Activated CD8-positive, alpha-beta T cell treated with anti-CD3 and anti-CD28 coated beads, Interleukin-2, amount 10 ng/mL, durations not matched to agents 7 days and 5 days (primary cell): ENCODE measurements around the gene NUDT3. TPM values are rescaled to one million over a fixed set of nuclear protein-coding genes. Genes with fewer than 3 reads are reported as not detected.

ENCODE experiments used
- ATAC-seq: fragments of 150-1000 bp; cut with Tn5 transposase; one replicate; pipeline ENCODE4 v1.10.0; 2021; ENCODE audit warnings: moderate library complexity
- CTCF ChIA-PET: fragments of 350-600 bp; sonication (Branson Sonifier 250); formaldehyde crosslinking; loops from one replicate; lab custom pipeline; 2021; ENCODE audit warnings: antibody characterized with exemption; lab: Charles Lee
- POLR2A ChIA-PET: fragments of 350-600 bp; sonication (Branson Sonifier 250); formaldehyde crosslinking; loops from one replicate; lab custom pipeline; 2021; ENCODE audit warnings: antibody characterized with exemption; lab: Charles Lee
- DNase-seq: peaks from one replicate; pipeline ENCODE4 v3.0.0-alpha.2; 2020
- H3K27ac Mint-ChIP-seq: one replicate; pipeline ENCODE4 v1.8.0; 2021; ENCODE audit warnings: mild to moderate bottlenecking, mixed read lengths
- H3K27me3 Mint-ChIP-seq: one replicate; pipeline ENCODE4 v1.8.0; 2021; ENCODE audit warnings: low read depth, mixed read lengths
- H3K36me3 Mint-ChIP-seq: one replicate; pipeline ENCODE4 v1.8.0; 2021; ENCODE audit warnings: low read depth, mixed read lengths
- H3K4me1 Mint-ChIP-seq: one replicate; pipeline ENCODE4 v1.8.0; 2021; ENCODE audit warnings: low read depth, mixed read lengths
- H3K4me3 Mint-ChIP-seq: one replicate; pipeline ENCODE4 v1.8.0; 2021; ENCODE audit warnings: mild to moderate bottlenecking, mixed read lengths
- H3K9me3 Mint-ChIP-seq: one replicate; pipeline ENCODE4 v1.8.0; 2022; ENCODE audit warnings: mixed read lengths; ENCODE audit not compliant: insufficient read depth
- total RNA-seq, 2 experiments: library from RNA; stranded (reverse); gene quantifications; one replicate each; pipeline ENCODE4 v1.2.3, GENCODE V29; 2021

Gene NUDT3
- total RNA-seq: 10 to 100 TPM; 13.1 to 13.8 TPM

GRCh38 chr6:34392497-34393190, at the start of gene NUDT3:
Gene NUDT3 (minus strand): TSS chr6:34392669. CDS start chr6:34392362, 307 bp downstream.
- ATAC-seq (peak; percentile 96), DNase-seq (peak; percentile 96)
- Mint-ChIP-seq H3K27me3 (no peaks in the 10 kb centered on the region), H3K9me3 (peaks cover 4% of the 10 kb centered on the region), H3K27ac (peak within 1 kb of the TSS; percentile 89), H3K36me3 (peaks cover 3% of the 10 kb centered on the region), H3K4me1 (peaks cover 12% of the 10 kb centered on the region), H3K4me3 (peak within 1 kb of the TSS; percentile 58)
- ChIA-PET CTCF (interaction anchor here (1.0 to 4.8 kb wide), 5 partner anchors 22 to 156 kb away, joined by 3 to 46 read pairs (median 6); partner anchors contain the start of genes HMGA1 and SMIM29), POLR2A (interaction anchor here (0.7 to 2.1 kb wide), 4 partner anchors 22 to 98 kb away, joined by 3 to 6 read pairs (median 3); no protein-coding TSS in a partner anchor)

DNA sequence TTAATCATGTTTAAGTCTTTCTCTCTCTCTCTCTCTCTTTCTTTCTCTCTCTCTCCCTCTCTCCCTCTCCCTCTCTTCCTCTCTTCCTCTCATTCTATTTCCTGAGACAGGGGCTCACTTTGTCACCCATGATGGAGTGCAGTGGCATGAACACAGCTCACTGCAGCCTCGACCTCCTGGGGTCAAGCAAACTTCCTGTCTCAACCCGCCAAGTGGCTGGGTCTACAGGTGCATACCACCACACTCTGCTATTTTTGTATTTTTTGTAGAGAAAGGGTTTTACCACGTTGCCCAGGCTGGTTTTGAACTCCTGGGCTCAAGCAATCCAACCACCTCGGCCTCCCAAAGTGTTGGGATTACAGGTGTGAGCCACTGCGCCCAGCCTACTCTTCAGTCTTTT, 49.1 kb upstream of the NUDT3 start:
- POLR2A ChIA-PET: no interaction called here
- Mint-ChIP-seq H3K4me3 (no peak overlapping the region), H3K36me3 (no peaks in the 10 kb centered on the region), H3K4me1 (peaks cover 2% of the 10 kb centered on the region), H3K27me3 (peaks cover 4% of the 10 kb centered on the region), H3K9me3 (no peaks in the 10 kb centered on the region), H3K27ac (no peak overlapping the region)
- CTCF ChIA-PET: interaction anchor here (1.7 kb wide), 1 partner anchor 19 kb away, joined by 4 read pairs; no protein-coding TSS in a partner anchor
- no peak for DNase-seq
- no peak for ATAC-seq

DNA sequence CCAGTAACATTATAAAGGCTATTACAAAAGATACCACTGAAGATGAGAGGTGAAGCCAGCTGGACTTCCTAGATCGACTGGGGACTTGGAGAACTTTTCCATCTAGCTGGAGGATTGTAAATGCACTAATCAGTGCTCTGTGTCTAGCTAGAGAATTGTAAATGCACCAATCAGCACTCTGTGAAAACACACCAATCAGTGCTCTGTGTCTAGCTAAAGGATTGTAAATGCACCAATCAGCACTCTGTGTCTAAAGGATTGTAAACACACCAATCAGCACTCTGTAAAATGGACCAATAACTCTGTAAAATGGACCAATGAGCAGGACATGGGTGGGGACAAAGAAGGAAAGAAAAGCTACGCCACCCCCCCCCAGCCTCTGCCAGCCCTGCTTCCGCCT, 47.0 kb upstream of the NUDT3 start:
- POLR2A ChIA-PET: no interaction called here
- no peaks in the 10 kb centered on the region for H3K36me3 Mint-ChIP-seq
- CTCF ChIA-PET: interaction anchor here (0.8 to 1.6 kb wide), 2 partner anchors 22 to 24 kb away, joined by 3 read pairs; no protein-coding TSS in a partner anchor

GRCh38 chr6:34438705-34439104, 46.2 kb upstream of the NUDT3 start:
- Mint-ChIP-seq H3K36me3 (no peaks in the 10 kb centered on the region), H3K4me1 (peaks cover 2% of the 10 kb centered on the region), H3K9me3 (no peaks in the 10 kb centered on the region), H3K4me3 (no peak overlapping the region), H3K27ac (no peak overlapping the region), H3K27me3 (no peaks in the 10 kb centered on the region)
- ATAC-seq (no peak), DNase-seq (no peak)
- POLR2A ChIA-PET: no interaction called here
- CTCF ChIA-PET: interaction anchor here (1.6 kb wide), 1 partner anchor 23 kb away, joined by 3 read pairs; no protein-coding TSS in a partner anchor

More for the DNA sequence above, 47.0 kb upstream of the NUDT3 start:
- DNase-seq: no peak
- Mint-ChIP-seq H3K4me3 (no peak overlapping the region), H3K27ac (no peak overlapping the region), H3K4me1 (peaks cover 2% of the 10 kb centered on the region), H3K9me3 (no peaks in the 10 kb centered on the region), H3K27me3 (no peaks in the 10 kb centered on the region)
- no peak for ATAC-seq

DNA sequence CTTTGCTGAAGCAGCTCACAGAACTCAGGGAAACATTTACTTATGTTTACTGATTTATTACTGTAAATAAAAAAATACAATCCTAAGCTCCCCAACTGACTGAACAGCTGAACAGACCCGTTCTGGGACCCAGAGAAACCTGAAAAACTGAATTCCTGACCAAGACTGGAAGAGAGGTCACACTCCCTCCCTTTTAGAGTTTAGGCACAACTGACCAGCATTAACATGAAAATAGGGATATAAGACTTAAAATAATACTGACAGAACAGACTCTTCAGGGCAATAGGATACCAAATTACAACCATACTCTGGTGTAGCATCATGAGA, 45.1 kb upstream of the NUDT3 start:
- ChIA-PET POLR2A (no interaction called here), CTCF (no interaction called here)
- DNase-seq (no peak), ATAC-seq (no peak)
- H3K9me3 Mint-ChIP-seq: no peaks in the 10 kb centered on the region
- H3K4me1 Mint-ChIP-seq: peaks cover 2% of the 10 kb centered on the region
- no peaks in the 10 kb centered on the region for H3K27me3 Mint-ChIP-seq
- no peak overlapping the region for H3K4me3 Mint-ChIP-seq
- H3K36me3 Mint-ChIP-seq: no peaks in the 10 kb centered on the region
- H3K27ac Mint-ChIP-seq: no peak overlapping the region

- DNase-seq: no peak
- no peaks in the 10 kb centered on the region for H3K27me3 Mint-ChIP-seq
- ATAC-seq: no peak
- ChIA-PET CTCF (no interaction called here), POLR2A (interaction anchor here (1.0 kb wide), 1 partner anchor 11 kb away, joined by 6 read pairs; the partner anchor contains the start of gene RPS10)
- no peaks in the 10 kb centered on the region for H3K9me3 Mint-ChIP-seq
- no peaks in the 10 kb centered on the region for H3K36me3 Mint-ChIP-seq
- H3K4me1 Mint-ChIP-seq: peaks cover 2% of the 10 kb centered on the region
- H3K27ac Mint-ChIP-seq: no peak overlapping the region
- no peak overlapping the region for H3K4me3 Mint-ChIP-seq
Observed at GRCh38 chr6:34436803-34437643, 44.6 kb upstream of the NUDT3 start.

DNA sequence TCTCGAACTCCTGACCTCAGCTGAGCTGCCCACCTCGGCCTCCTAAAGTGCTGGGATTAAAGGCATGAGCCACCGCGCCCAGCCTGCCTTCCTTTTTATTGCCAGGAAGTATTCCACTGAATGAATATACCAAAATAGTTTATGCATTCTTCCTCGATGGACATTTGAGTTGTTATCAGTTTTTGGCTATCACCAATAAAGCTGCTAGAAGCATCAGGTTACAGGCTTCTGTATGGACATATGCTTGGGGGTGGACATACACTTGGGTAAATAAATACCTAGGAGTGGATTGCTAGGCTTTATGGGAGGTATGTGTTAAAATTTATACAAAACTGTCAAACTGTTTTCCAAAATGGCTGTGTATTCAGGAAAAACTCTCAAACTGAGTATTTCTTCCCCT, 43.4 kb upstream of the NUDT3 start:
- ChIA-PET CTCF (no interaction called here), POLR2A (interaction anchor here (1.0 kb wide), 1 partner anchor 10 kb away, joined by 6 read pairs; the partner anchor contains the start of gene RPS10)
- no peak for DNase-seq
- no peaks in the 10 kb centered on the region for H3K36me3 Mint-ChIP-seq
- no peak for ATAC-seq
- no peak overlapping the region for H3K4me3 Mint-ChIP-seq
- H3K4me1 Mint-ChIP-seq: no peaks in the 10 kb centered on the region
- H3K27me3 Mint-ChIP-seq: peaks cover 4% of the 10 kb centered on the region
- H3K9me3 Mint-ChIP-seq: no peaks in the 10 kb centered on the region
- no peak overlapping the region for H3K27ac Mint-ChIP-seq

GRCh38 chr6:34425498-34426410, 33.3 kb upstream of the NUDT3 start, which contains the start of gene RPS10:
Gene RPS10 (minus strand): TSS chr6:34426069. CDS start chr6:34425221, 848 bp downstream.
- peaks cover 8% of the 10 kb centered on the region for H3K27me3 Mint-ChIP-seq
- H3K4me3 Mint-ChIP-seq: peak within 1 kb of the TSS; percentile 99
- peak within 1 kb of the TSS; percentile 98 for H3K27ac Mint-ChIP-seq
- ChIA-PET CTCF (interaction anchor here (1.0 to 6.4 kb wide), 6 partner anchors 10 to 270 kb away, joined by 3 to 39 read pairs (median 4); partner anchors contain the start of gene SMIM29), POLR2A (interaction anchor here (0.6 to 2.7 kb wide), 16 partner anchors 11 to 637 kb away, joined by 3 to 16 read pairs (median 4); partner anchors contain the start of genes BLTP3A, HMGA1, LEMD2 and SMIM29)
- H3K4me1 Mint-ChIP-seq: peaks cover 35% of the 10 kb centered on the region
- peaks cover 43% of the 10 kb centered on the region for H3K36me3 Mint-ChIP-seq
- no peaks in the 10 kb centered on the region for H3K9me3 Mint-ChIP-seq
- peak; percentile 91 for DNase-seq
- ATAC-seq: peak; percentile 95

DNA sequence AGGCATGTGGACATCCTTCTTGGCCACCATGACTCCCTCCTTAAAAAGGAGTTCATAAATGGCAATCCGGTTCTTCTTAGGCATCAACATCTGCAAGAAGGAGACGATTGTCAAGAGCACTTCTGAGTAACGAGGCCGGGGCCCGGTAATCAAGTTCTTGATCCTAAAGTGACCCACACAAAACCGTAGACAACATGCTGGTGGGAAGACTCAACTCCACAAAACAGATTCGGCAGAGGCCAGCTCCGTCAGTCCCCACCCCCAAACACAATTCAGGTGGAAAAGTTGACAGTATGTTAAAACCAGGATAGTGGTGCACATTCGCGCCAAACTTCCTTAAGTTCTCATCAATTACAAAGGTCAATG, 32.6 kb upstream of the NUDT3 start:
- DNase-seq: peak; percentile 32
- no peaks in the 10 kb centered on the region for H3K9me3 Mint-ChIP-seq
- ATAC-seq: peak; percentile 4
- H3K4me3 Mint-ChIP-seq: peak overlapping the region; percentile 99
- ChIA-PET CTCF (interaction anchor here (1.5 to 6.4 kb wide), 3 partner anchors 10 to 229 kb away, joined by 4 to 39 read pairs (median 26); partner anchors contain the start of gene SMIM29), POLR2A (interaction anchor here (0.6 to 2.7 kb wide), 8 partner anchors 10 to 366 kb away, joined by 3 to 16 read pairs (median 4); partner anchors contain the start of genes BLTP3A, HMGA1 and SMIM29)
- peaks cover 46% of the 10 kb centered on the region for H3K36me3 Mint-ChIP-seq
- peaks cover 5% of the 10 kb centered on the region for H3K27me3 Mint-ChIP-seq
- H3K27ac Mint-ChIP-seq: peak overlapping the region; percentile 98
- H3K4me1 Mint-ChIP-seq: peaks cover 39% of the 10 kb centered on the region

- POLR2A ChIA-PET: interaction anchor here (0.6 to 2.7 kb wide), 7 partner anchors 10 to 367 kb away, joined by 3 to 16 read pairs (median 4); partner anchors contain the start of genes BLTP3A, HMGA1 and SMIM29
- H3K27ac Mint-ChIP-seq: peak overlapping the region; percentile 98
- peaks cover 2% of the 10 kb centered on the region for H3K27me3 Mint-ChIP-seq
- peak overlapping the region; percentile 99 for H3K4me3 Mint-ChIP-seq
- H3K9me3 Mint-ChIP-seq: no peaks in the 10 kb centered on the region
- H3K36me3 Mint-ChIP-seq: peaks cover 51% of the 10 kb centered on the region
- CTCF ChIA-PET: interaction anchor here (0.6 to 6.4 kb wide), 5 partner anchors 9 to 388 kb away, joined by 3 to 39 read pairs (median 4); partner anchors contain the start of gene SMIM29
- DNase-seq (no peak), ATAC-seq (no peak)
- peaks cover 41% of the 10 kb centered on the region for H3K4me1 Mint-ChIP-seq
Observed at GRCh38 chr6:34424200-34425131, 32.0 kb upstream of the NUDT3 start.
